ENCODE results near the gene TP73.
A peak's percentile ranks its signal among the peaks of the same experiment; 100 is the strongest.

TP73 gene

GRCh38 chr1:3634059-3634800 is 18.1 kb upstream of the TP73 start:
- no peak for DNase-seq (ENCODE audit: low spot score)

GRCh38 chr1:3636080-3636479 is 16.2 kb upstream of the TP73 start:
- DNase-seq (ENCODE audit: low spot score) = no peak

GRCh38 chr1:3636531-3636930 is 15.8 kb upstream of the TP73 start:
- DNase-seq (ENCODE audit: low spot score) = no peak

- DNase-seq (ENCODE audit: low spot score) = no peak
Measured at GRCh38 chr1:3638027-3638426, 14.3 kb upstream of the TP73 start.

- DNase-seq (ENCODE audit: low spot score) = no peak
Measured at GRCh38 chr1:3638676-3639075, 13.6 kb upstream of the TP73 start.

- no peak for DNase-seq (ENCODE audit: low spot score)
Measured at GRCh38 chr1:3639397-3639911, 12.9 kb upstream of the TP73 start.

- DNase-seq (ENCODE audit: low spot score) = no peak
Measured at GRCh38 chr1:3640121-3640837, 12.0 kb upstream of the TP73 start.

- no peak for DNase-seq (ENCODE audit: low spot score)
Measured at GRCh38 chr1:3641046-3641760, 11.1 kb upstream of the TP73 start.

- no peak for DNase-seq (ENCODE audit: low spot score)
Measured at GRCh38 chr1:3641816-3642215, 10.5 kb upstream of the TP73 start.

GRCh38 chr1:3642919-3643675 is 9.2 kb upstream of the TP73 start:
- DNase-seq (ENCODE audit: low spot score) = no peak

- no peak for DNase-seq (ENCODE audit: low spot score)
Measured at GRCh38 chr1:3644273-3644672, 8.0 kb upstream of the TP73 start.

GRCh38 chr1:3645247-3645646 is 7.1 kb upstream of the TP73 start:
- DNase-seq (ENCODE audit: low spot score) = no peak

GRCh38 chr1:3645666-3646355 is 6.5 kb upstream of the TP73 start:
- no peak for DNase-seq (ENCODE audit: low spot score)

GRCh38 chr1:3646596-3646995 is 5.7 kb upstream of the TP73 start:
- no peak for DNase-seq (ENCODE audit: low spot score)

GRCh38 chr1:3649342-3650247 is 2.7 kb upstream of the TP73 start, which contains the start of gene WRAP73:
Gene WRAP73, minus strand, starts transcription at chr1:3650103. Its CDS starts 104 bp downstream, at chr1:3649999.
- DNase-seq (ENCODE audit: low spot score) = peak; percentile 97

GRCh38 chr1:3650248-3651025 is 1.9 kb upstream of the TP73 start:
- DNase-seq (ENCODE audit: low spot score) = no peak

GRCh38 chr1:3651026-3651929 is 1.0 kb upstream of the TP73 start:
- no peak for DNase-seq (ENCODE audit: low spot score)

GRCh38 chr1:3652548-3653285 is 401 bp downstream of the TP73 start:
- no peak for DNase-seq (ENCODE audit: low spot score)
